KMS-11 (cell line): ENCODE measurements around the gene BRD3.

Source experiments
- H2AFZ ChIP-seq: fragments of 200-600 bp; sonication (generic); 2 replicates; pipeline ENCODE4 v1.6.1; 2016; ENCODE audit warnings: antibody characterized with exemption, mixed run types, low read depth
- H3K27ac ChIP-seq: fragments of 200-600 bp; sonication (generic); 2 replicates; pipeline ENCODE4 v1.6.1; 2016; ENCODE audit warnings: mild to moderate bottlenecking, mixed run types
- H3K27me3 ChIP-seq: fragments of 200-600 bp; sonication (generic); 2 replicates; pipeline ENCODE4 v1.6.1; 2017; ENCODE audit warnings: mild to moderate bottlenecking, low read depth, mixed run types, moderate library complexity; ENCODE audit not compliant: insufficient read depth
- H3K36me3 ChIP-seq: fragments of 200-600 bp; sonication (generic); 2 replicates; pipeline ENCODE4 v1.6.1; 2017; ENCODE audit warnings: mild to moderate bottlenecking, mixed run types; ENCODE audit not compliant: insufficient read depth
- H3K4me1 ChIP-seq: fragments of 200-600 bp; sonication (generic); 2 replicates; pipeline ENCODE4 v1.6.1; 2016; ENCODE audit warnings: mild to moderate bottlenecking, low read depth, mixed run types; ENCODE audit not compliant: poor library complexity, severe bottlenecking
- H3K4me2 ChIP-seq: fragments of 200-600 bp; sonication (generic); 2 replicates; pipeline ENCODE4 v1.7.0; 2016; ENCODE audit warnings: mild to moderate bottlenecking, mixed run types
- H3K4me3 ChIP-seq: fragments of 200-600 bp; sonication (generic); IDR thresholded peaks from 2 replicates; pipeline ENCODE4 v1.6.1; 2017; ENCODE audit warnings: low read depth, low read length, mixed read lengths; ENCODE audit not compliant: insufficient read depth
- H3K79me2 ChIP-seq: fragments of 200-600 bp; sonication (generic); 2 replicates; pipeline ENCODE4 v1.6.1; 2016; ENCODE audit warnings: low read depth, mixed run types; ENCODE audit not compliant: insufficient read depth
- H3K9ac ChIP-seq: fragments of 200-600 bp; sonication (generic); 2 replicates; pipeline ENCODE4 v1.6.1; 2016; ENCODE audit warnings: mild to moderate bottlenecking, mixed run types
- H4K20me1 ChIP-seq: fragments of 200-600 bp; sonication (generic); 2 replicates; pipeline ENCODE4 v1.6.1; 2016; ENCODE audit warnings: mild to moderate bottlenecking, mixed run types; ENCODE audit not compliant: insufficient read depth
- CTCF ChIP-seq: fragments of 200-600 bp; sonication (generic); conservative IDR thresholded peaks from 2 replicates; pipeline ENCODE4 v1.6.1; 2017; ENCODE audit warnings: low read depth, mild to moderate bottlenecking, antibody characterized with exemption, low read length, moderate library complexity, mixed read lengths

The BRD3 gene

GRCh38 chr9:133981958-133982681 lies 85.7 kb downstream of the BRD3 start:
- Histone ChIP-seq H3K27ac (no peak overlapping the region), H3K4me1 (no peaks in the 10 kb centered on the region), H3K4me2 (no peak overlapping the region), H3K27me3 (no peaks in the 10 kb centered on the region), H3K4me3 (no peak overlapping the region), H2AFZ (no peak overlapping the region), H3K9ac (no peak overlapping the region), H3K36me3 (no peaks in the 10 kb centered on the region), H3K79me2 (no peaks in the 10 kb centered on the region), H4K20me1 (no peaks in the 10 kb centered on the region)
- no peak for TF ChIP-seq CTCF

- Histone ChIP-seq H3K4me3 (no peak overlapping the region), H3K27ac (no peak overlapping the region), H3K4me1 (no peaks in the 10 kb centered on the region), H3K4me2 (no peak overlapping the region), H3K9ac (no peak overlapping the region), H3K36me3 (no peaks in the 10 kb centered on the region), H2AFZ (no peak overlapping the region), H3K79me2 (no peaks in the 10 kb centered on the region), H4K20me1 (no peaks in the 10 kb centered on the region), H3K27me3 (no peaks in the 10 kb centered on the region)
- TF ChIP-seq CTCF, result no peak
Observed at GRCh38 chr9:133981589-133981957, 86.3 kb downstream of the BRD3 start.

GRCh38 chr9:133980864-133981588 lies 86.8 kb downstream of the BRD3 start:
- H2AFZ ChIP-seq, result no peak overlapping the region
- H3K27ac ChIP-seq, result no peak overlapping the region
- H3K4me2 ChIP-seq, result no peak overlapping the region
- no peak overlapping the region for H3K9ac ChIP-seq
- no peak for TF ChIP-seq CTCF
- H3K36me3 ChIP-seq, result no peaks in the 10 kb centered on the region
- no peaks in the 10 kb centered on the region for H4K20me1 ChIP-seq
- H3K4me1 ChIP-seq, result no peaks in the 10 kb centered on the region
- H3K27me3 ChIP-seq, result no peaks in the 10 kb centered on the region
- H3K4me3 ChIP-seq, result no peak overlapping the region
- H3K79me2 ChIP-seq, result no peaks in the 10 kb centered on the region
